ENCODE results near the gene KLF11. TPM values are rescaled to one million over a fixed set of nuclear protein-coding genes. Genes with fewer than 3 reads are reported as not detected.

KLF11 gene
- polyA plus RNA-seq, 3 donors, result 21.6 to 24.6 (median 23.5) TPM

Other genes with a start within 250 kb of the KLF11 start
- gene TAF1B, start 200.1 kb upstream of the KLF11 start, polyA plus RNA-seq (ENCODE audit: insufficient read length in 3 of 3), result 10 to 100 TPM; 23.3 to 30.4 (median 25.6) TPM
- 1 to 10 TPM; 5.1 to 6.8 (median 6.0) TPM for gene GRHL1, start 91.9 kb upstream of the KLF11 start, polyA plus RNA-seq (ENCODE audit: insufficient read length in 3 of 3)
- 100 to 1,000 TPM; 111 to 118 (median 116) TPM for gene CYS1, start 36.9 kb downstream of the KLF11 start, polyA plus RNA-seq (ENCODE audit: insufficient read length in 3 of 3)
- 10 to 100 TPM; 55.9 to 62.1 (median 57.5) TPM for gene RRM2, start 79.2 kb downstream of the KLF11 start, polyA plus RNA-seq (ENCODE audit: insufficient read length in 3 of 3)

Measured in renal pelvis (tissue), 3 donors.